HepG2 (cell line): ENCODE data around the gene TXNL4A. TPM values are rescaled to one million over a fixed set of nuclear protein-coding genes. Genes with fewer than 3 reads are reported as not detected.

Source experiments
- BORCS8-MEF2B ChIP-seq: sonication (generic); formaldehyde crosslinking; IDR thresholded peaks from 2 replicates; pipeline ENCODE4 v1.8.0; 2022; ENCODE audit warnings: mild to moderate bottlenecking, missing genetic modification reagents
- CTCF ChIP-seq: sonication (generic); formaldehyde crosslinking; IDR thresholded peaks from 2 replicates; pipeline ENCODE4 v1.5.0; 2020; ENCODE audit warnings: mild to moderate bottlenecking, missing genetic modification reagents, moderate library complexity
- EP300 ChIP-seq, 3 experiments: sonication (generic) in 1 of 3; formaldehyde crosslinking in 1 of 3; IDR thresholded peaks; 2 replicates each; pipeline versions ENCODE4 v1.5.1 to v1.6.1; 2011 to 2020; ENCODE audit warnings: low read depth in 2 of 3, low read length in 2 of 3, borderline replicate concordance in 1 of 3, improper control_type of control experiment in 1 of 3, mild to moderate bottlenecking in 1 of 3, missing genetic modification reagents in 1 of 3, moderate library complexity in 1 of 3
- GZF1 ChIP-seq: sonication (generic); formaldehyde crosslinking; IDR thresholded peaks from 2 replicates; pipeline ENCODE4 v1.5.1; 2020; ENCODE audit warnings: mild to moderate bottlenecking, missing genetic modification reagents
- IKZF5 ChIP-seq: IDR thresholded peaks from 2 replicates; pipeline ENCODE4 v1.6.1; 2018; ENCODE audit warnings: missing genetic modification reagents, mild to moderate bottlenecking, missing compliant biosample characterization
- MLLT10 ChIP-seq: sonication (generic); formaldehyde crosslinking; IDR thresholded peaks from 2 replicates; pipeline ENCODE4 v1.4.0; 2020; ENCODE audit warnings: missing genetic modification reagents
- MLXIP ChIP-seq: sonication (generic); formaldehyde crosslinking; IDR thresholded peaks from 2 replicates; pipeline ENCODE4 v1.9.0; 2021; ENCODE audit warnings: missing genetic modification reagents, borderline replicate concordance
- NFE2L2 ChIP-seq: fragments of 150-350 bp; IDR thresholded peaks from 2 replicates; pipeline ENCODE4 v1.6.1; 2014; ENCODE audit warnings: low read length
- PHF8 ChIP-seq: sonication (generic); formaldehyde crosslinking; IDR thresholded peaks from 2 replicates; pipeline ENCODE4 v1.5.0; 2020; ENCODE audit warnings: missing genetic modification reagents
- SMAD1 ChIP-seq: sonication (generic); formaldehyde crosslinking; IDR thresholded peaks from 2 replicates; pipeline ENCODE4 v1.4.0; 2020; ENCODE audit warnings: missing genetic modification reagents, low read depth, mild to moderate bottlenecking, borderline replicate concordance
- TEAD3 ChIP-seq: optimal IDR thresholded peaks from 2 replicates; pipeline ENCODE3; 2016; ENCODE audit warnings: borderline replicate concordance
- YEATS4 ChIP-seq: sonication (generic); formaldehyde crosslinking; IDR thresholded peaks from 2 replicates; pipeline ENCODE4 v1.4.0; 2020; ENCODE audit warnings: missing genetic modification reagents, borderline replicate concordance
- ZMYM3 ChIP-seq: sonication (generic); formaldehyde crosslinking; IDR thresholded peaks from 2 replicates; pipeline ENCODE4 v1.5.1; 2020; ENCODE audit warnings: mild to moderate bottlenecking, missing genetic modification reagents
- ZNF160 ChIP-seq: sonication (generic); formaldehyde crosslinking; IDR thresholded peaks from 2 replicates; pipeline ENCODE4 v1.8.0; 2022; ENCODE audit warnings: mild to moderate bottlenecking, inconsistent platforms, missing genetic modification reagents
- ZNF329 ChIP-seq: sonication (generic); formaldehyde crosslinking; IDR thresholded peaks from 2 replicates; pipeline ENCODE4 v1.9.0; 2021; ENCODE audit warnings: low read depth, mild to moderate bottlenecking, missing genetic modification reagents
- ZNF337 ChIP-seq: sonication (generic); formaldehyde crosslinking; IDR thresholded peaks from 2 replicates; pipeline ENCODE4 v1.5.1; 2020; ENCODE audit warnings: missing genetic modification reagents, low read depth, mild to moderate bottlenecking, borderline replicate concordance
- ZNF343 ChIP-seq: sonication (generic); formaldehyde crosslinking; IDR thresholded peaks from 2 replicates; pipeline ENCODE4 v1.4.0; 2020; ENCODE audit warnings: mild to moderate bottlenecking, missing genetic modification reagents
- ZNF746 ChIP-seq: sonication (generic); formaldehyde crosslinking; IDR thresholded peaks from 2 replicates; pipeline ENCODE4 v1.8.0; 2022; ENCODE audit warnings: mild to moderate bottlenecking, missing genetic modification reagents
- ZNF761 ChIP-seq: sonication (generic); formaldehyde crosslinking; conservative IDR thresholded peaks from 2 replicates; pipeline ENCODE4 v1.4.0; 2020; ENCODE audit warnings: mild to moderate bottlenecking, missing genetic modification reagents
- ZSCAN12 ChIP-seq: sonication (generic); formaldehyde crosslinking; IDR thresholded peaks from 2 replicates; pipeline ENCODE4 v1.9.0; 2021; ENCODE audit warnings: mild to moderate bottlenecking, missing genetic modification reagents
- ZSCAN29 ChIP-seq: sonication (generic); formaldehyde crosslinking; conservative IDR thresholded peaks from 2 replicates; pipeline ENCODE4 v1.4.0; 2020; ENCODE audit warnings: mild to moderate bottlenecking, missing genetic modification reagents
- polyA plus RNA-seq, 8 experiments: library from polyadenylated mRNA; depleted of rRNA in 3 of 8; stranded (reverse) in 7 of 8; unstranded in 1 of 8; fragments of >200 nt; fragmentation: Illumina TruSeq in 4 of 8; extraction: Trizol in 4 of 8; gene quantifications; 2 replicates each; pipeline versions ENCODE4 v1.2.1 to v1.2.3, GENCODE V29; 2011 to 2016; ENCODE audit warnings: low read depth in 4 of 8, missing spikeins in 1 of 8, mixed read lengths in 1 of 8; ENCODE audit not compliant: insufficient read depth in 1 of 8
- total RNA-seq, 5 experiments: library from RNA; depleted of rRNA; stranded (reverse); fragments of >200 nt; fragmentation: Illumina TruSeq; extraction: Trizol; gene quantifications; 2 replicates each; pipeline ENCODE4 v1.2.3, GENCODE V29; 2016; ENCODE audit warnings: low read depth in 1 of 5

Gene TXNL4A
- total and polyA plus RNA-seq, 2 of the 13 experiments (the other 11 are each of a cell fraction or from before 2014, with no cell fraction given): 172 to 202 TPM

GRCh38 chr18:79988071-79988450 lies 302 bp downstream of the TXNL4A start (continued):
- TF ChIP-seq ZSCAN12 (no peak; the same call in 1 of the 2 replicates), ZNF761 (CRISPR knock-in tag) (peak; percentile 51; the same call in 1 of the 2 replicates), BORCS8-MEF2B (CRISPR knock-in tag) (0 out of 2 replicates have a peak, but pooled peaks have one; percentile 50), ZNF343 (CRISPR knock-in tag) (peak; percentile 82; the same call in 1 of the 2 replicates), NFE2L2 (no peak), ZNF160 (CRISPR knock-in tag) (peak; percentile 37; the same call in 1 of the 2 replicates), ZNF329 (CRISPR knock-in tag) (no peak), MLLT10 (CRISPR knock-in tag) (no peak), MLXIP (CRISPR knock-in tag) (0 out of 2 replicates have a peak, but pooled peaks have one; percentile 37), ZSCAN29 (CRISPR knock-in tag) (no peak), EP300 (IDR thresholded peaks at IDR 0.05; ENCODE audit: low read depth in 2 of 2, low read length in 2 of 2) (no peak), EP300 (CRISPR knock-in tag; IDR thresholded peaks at IDR 0.05; ENCODE audit: borderline replicate concordance) (no peak), ZNF337 (CRISPR knock-in tag) (no peak), YEATS4 (CRISPR knock-in tag) (no peak; the same call in 1 of the 2 replicates), CTCF (CRISPR knock-in tag) (peak; percentile 73), IKZF5 (CRISPR knock-in tag) (peak; percentile 55; the same call in 1 of the 2 replicates), GZF1 (CRISPR knock-in tag) (peak; percentile 37; the same call in 1 of the 2 replicates), SMAD1 (CRISPR knock-in tag) (no peak), PHF8 (CRISPR knock-in tag) (no peak), ZNF746 (CRISPR knock-in tag) (no peak), TEAD3 (CRISPR knock-in tag) (peak; percentile 2), ZMYM3 (CRISPR knock-in tag) (no peak)
